ENCODE data around the gene GRID2. TPM values are rescaled to one million over a fixed set of nuclear protein-coding genes. Genes with fewer than 3 reads are reported as not detected.

Gene GRID2
- total RNA-seq, 3 donors from 2014 or later: 0.44 TPM; not detected in 2

- ATAC-seq: no peak
- intact Hi-C loops (cut with DNase I, micrococcal nuclease): no loop called here
- Histone ChIP-seq H3K9me3 (no peaks in the 10 kb centered on the region), H3K4me1 (ENCODE audit: low read depth) (no peaks in the 10 kb centered on the region), H3K4me3 (no peak overlapping the region), H3K36me3 (ENCODE audit: low read depth) (no peaks in the 10 kb centered on the region)
- DNase-seq: no peak
- no peak for TF ChIP-seq CTCF (IDR thresholded peaks at IDR 0.05)
Measured at GRCh38 chr4:92825256-92825655, 521.5 kb downstream of the GRID2 start.

GRCh38 chr4:92825791-92826190 lies 522.0 kb downstream of the GRID2 start:
- intact Hi-C loops (cut with DNase I, micrococcal nuclease): no loop called here
- DNase-seq (no peak), ATAC-seq (no peak)
- Histone ChIP-seq H3K4me3 (no peak overlapping the region), H3K4me1 (ENCODE audit: low read depth) (no peaks in the 10 kb centered on the region), H3K36me3 (ENCODE audit: low read depth) (no peaks in the 10 kb centered on the region), H3K9me3 (no peaks in the 10 kb centered on the region)
- TF ChIP-seq CTCF (IDR thresholded peaks at IDR 0.05): no peak

GRCh38 chr4:92830771-92831170 lies 527.0 kb downstream of the GRID2 start:
- intact Hi-C loops (cut with DNase I, micrococcal nuclease): no loop called here
- H3K4me1 ChIP-seq (ENCODE audit: low read depth): no peaks in the 10 kb centered on the region
- ATAC-seq (no peak), DNase-seq (no peak)
- no peaks in the 10 kb centered on the region for H3K9me3 ChIP-seq
- H3K36me3 ChIP-seq (ENCODE audit: low read depth): no peaks in the 10 kb centered on the region
- TF ChIP-seq CTCF (IDR thresholded peaks at IDR 0.05): no peak
- H3K4me3 ChIP-seq: no peak overlapping the region

- DNase-seq (no peak), ATAC-seq (no peak)
- H3K9me3 ChIP-seq: no peaks in the 10 kb centered on the region
- TF ChIP-seq CTCF (IDR thresholded peaks at IDR 0.05): no peak
- no peaks in the 10 kb centered on the region for H3K36me3 ChIP-seq (ENCODE audit: low read depth)
- no peaks in the 10 kb centered on the region for H3K4me1 ChIP-seq (ENCODE audit: low read depth)
- no peak overlapping the region for H3K4me3 ChIP-seq
- intact Hi-C loops (cut with DNase I, micrococcal nuclease): no loop called here
Measured at GRCh38 chr4:92840880-92841279, 537.1 kb downstream of the GRID2 start.

- DNase-seq (no peak), ATAC-seq (no peak)
- no peak for TF ChIP-seq CTCF (IDR thresholded peaks at IDR 0.05)
- H3K9me3 ChIP-seq: no peaks in the 10 kb centered on the region
- intact Hi-C loops (cut with DNase I, micrococcal nuclease): no loop called here
- H3K36me3 ChIP-seq (ENCODE audit: low read depth): no peaks in the 10 kb centered on the region
- H3K4me1 ChIP-seq (ENCODE audit: low read depth): no peaks in the 10 kb centered on the region
- H3K4me3 ChIP-seq: no peak overlapping the region
Measured at GRCh38 chr4:92843784-92844183, 540.0 kb downstream of the GRID2 start.

- no peaks in the 10 kb centered on the region for H3K4me1 ChIP-seq (ENCODE audit: low read depth)
Measured at GRCh38 chr4:92847026-92847425, 543.3 kb downstream of the GRID2 start.

More at GRCh38 chr4:92847026-92847425, 543.3 kb downstream of the GRID2 start:
- DNase-seq (no peak), ATAC-seq (no peak)
- H3K36me3 ChIP-seq (ENCODE audit: low read depth): no peaks in the 10 kb centered on the region
- H3K9me3 ChIP-seq: no peaks in the 10 kb centered on the region
- TF ChIP-seq CTCF (IDR thresholded peaks at IDR 0.05): no peak
- intact Hi-C loops (cut with DNase I, micrococcal nuclease): no loop called here
- H3K4me3 ChIP-seq: no peak overlapping the region

Data from mucosa of descending colon (tissue), 3 donors.